ENCODE results near the gene RAMP2.
A peak's percentile ranks its signal among the peaks of the same experiment; 100 is the strongest.
"Not testable (repeated sequence)": the region's sequence is repeated elsewhere in the genome, so short reads cannot be mapped to it uniquely, and the experiment has no call there.

RAMP2 gene

GRCh38 chr17:42768006-42768405 lies 7.0 kb downstream of the RAMP2 start:
- not testable (repeated sequence) for H3K4me3 ChIP-seq (ENCODE audit: low read depth, low read length)

GRCh38 chr17:42769964-42770363 lies 8.9 kb downstream of the RAMP2 start:
- not testable (repeated sequence) for H3K4me3 ChIP-seq (ENCODE audit: low read depth, low read length)

- H3K4me3 ChIP-seq (ENCODE audit: low read depth, low read length) = peak overlapping the region; percentile 98
Measured at GRCh38 chr17:42772945-42773289, 11.9 kb downstream of the RAMP2 start.

GRCh38 chr17:42773290-42774035 lies 12.4 kb downstream of the RAMP2 start, which contains the start of gene VPS25:
TSS of gene VPS25 (plus strand) at chr17:42773449. CDS start at chr17:42773476, 27 bp downstream.
- peak within 1 kb of the TSS; percentile 98 for H3K4me3 ChIP-seq (ENCODE audit: low read depth, low read length)

- H3K4me3 ChIP-seq (ENCODE audit: low read depth, low read length) = peak overlapping the region; percentile 98
Measured at GRCh38 chr17:42774066-42774745, 13.2 kb downstream of the RAMP2 start.

- H3K4me3 ChIP-seq (ENCODE audit: low read depth, low read length) = no peak overlapping the region
Measured at GRCh38 chr17:42775534-42776098, 14.6 kb downstream of the RAMP2 start.

- no peak overlapping the region for H3K4me3 ChIP-seq (ENCODE audit: low read depth, low read length)
Measured at GRCh38 chr17:42778570-42778969, 17.5 kb downstream of the RAMP2 start.

- H3K4me3 ChIP-seq (ENCODE audit: low read depth, low read length) = no peak overlapping the region
Measured at GRCh38 chr17:42779304-42779935, 18.4 kb downstream of the RAMP2 start.

- H3K4me3 ChIP-seq (ENCODE audit: low read depth, low read length) = peak within 1 kb of the TSS; percentile 43
Measured at GRCh38 chr17:42779936-42780850, 19.2 kb downstream of the RAMP2 start, which contains the start of gene WNK4. TSS of gene WNK4 (plus strand) at chr17:42780610. CDS start at chr17:42780699, 89 bp downstream.

- H3K4me3 ChIP-seq (ENCODE audit: low read depth, low read length) = peak overlapping the region; percentile 43
Measured at GRCh38 chr17:42780851-42781638, 20.0 kb downstream of the RAMP2 start.

- H3K4me3 ChIP-seq (ENCODE audit: low read depth, low read length) = no peak overlapping the region
Measured at GRCh38 chr17:42781639-42782165, 20.7 kb downstream of the RAMP2 start.

GRCh38 chr17:42782166-42783061 lies 21.4 kb downstream of the RAMP2 start:
- no peak overlapping the region for H3K4me3 ChIP-seq (ENCODE audit: low read depth, low read length)

- no peak overlapping the region for H3K4me3 ChIP-seq (ENCODE audit: low read depth, low read length)
Measured at GRCh38 chr17:42783062-42783790, 22.2 kb downstream of the RAMP2 start.

GRCh38 chr17:42783791-42784138 lies 22.7 kb downstream of the RAMP2 start:
- H3K4me3 ChIP-seq (ENCODE audit: low read depth, low read length) = no peak overlapping the region

- H3K4me3 ChIP-seq (ENCODE audit: low read depth, low read length) = no peak overlapping the region
Measured at GRCh38 chr17:42784409-42784808, 23.4 kb downstream of the RAMP2 start.

GRCh38 chr17:42784811-42785592 lies 24.0 kb downstream of the RAMP2 start:
- no peak overlapping the region for H3K4me3 ChIP-seq (ENCODE audit: low read depth, low read length)

- no peak overlapping the region for H3K4me3 ChIP-seq (ENCODE audit: low read depth, low read length)
Measured at GRCh38 chr17:42787266-42787665, 26.2 kb downstream of the RAMP2 start.
